Natural killer cell treated with Interleukin-12 subunit alpha and Interleukin-12 subunit beta and Interleukin-15 and Interleukin-18, amount 100 ng/mL, for 72 hours (primary cell): Measurements from ENCODE around the gene TOMM34. TPM values are rescaled to one million over a fixed set of nuclear protein-coding genes. Genes with fewer than 3 reads are reported as not detected.
A peak's percentile ranks its signal among the peaks of the same experiment; 100 is the strongest.

Experiments
- ATAC-seq, 2 donors: fragments of 150-1000 bp; cut with Tn5 transposase in 1 of 2; sonication (Bioruptor Pico), chemical (Tn5 transposase) in 1 of 2; 2 replicates each; pipeline ENCODE4 v1.10.0; 2021
- DNase-seq: peaks from one replicate; pipeline ENCODE4 v3.0.0; 2022; ENCODE audit warnings: low spot score
- H3K27ac Mint-ChIP-seq, 2 donors: 1 replicate in 1 of 2; 2 replicates in 1 of 2; pipeline ENCODE4 v1.8.0; 2022; ENCODE audit warnings: mixed read lengths in 2 of 2, mild to moderate bottlenecking in 1 of 2, moderate library complexity in 1 of 2
- H3K27me3 Mint-ChIP-seq, 2 donors: 1 replicate in 1 of 2; 2 replicates in 1 of 2; pipeline ENCODE4 v1.8.0; 2022; ENCODE audit warnings: mixed read lengths in 2 of 2
- H3K36me3 Mint-ChIP-seq: one replicate; pipeline ENCODE4 v1.8.0; 2022; ENCODE audit warnings: mixed read lengths
- H3K4me1 Mint-ChIP-seq, 2 donors: 1 replicate in 1 of 2; 2 replicates in 1 of 2; pipeline ENCODE4 v1.8.0; 2022; ENCODE audit warnings: low read depth in 2 of 2, mixed read lengths in 2 of 2, mild to moderate bottlenecking in 1 of 2
- H3K4me3 Mint-ChIP-seq: one replicate; pipeline ENCODE4 v1.8.0; 2022; ENCODE audit warnings: mixed read lengths
- H3K9me3 Mint-ChIP-seq: 2 replicates; pipeline ENCODE4 v1.8.0; 2022; ENCODE audit warnings: mixed read lengths
- total RNA-seq, 2 donors: library from RNA; stranded (reverse); gene quantifications; one replicate each; pipeline ENCODE4 v1.2.3, GENCODE V29; 2022

TOMM34 gene
- total RNA-seq, 2 donors from 2014 or later: 25.1 to 34.9 TPM

- Mint-ChIP-seq H3K36me3 (peaks cover 44% of the 10 kb centered on the region), H3K4me1 (peaks cover 62 to 73% of the 10 kb centered on the region in 2 donors), H3K27ac (peak overlapping the region; percentile 93 to 96), H3K27me3 (no peaks in the 10 kb centered on the region), H3K9me3 (no peaks in the 10 kb centered on the region), H3K4me3 (peak overlapping the region; percentile 94)
- ATAC-seq (no peak), DNase-seq (no peak)
Measured at GRCh38 chr20:44970243-44970757, 10.1 kb upstream of the TOMM34 start.

- H3K27ac Mint-ChIP-seq: peak overlapping the region; percentile 93 to 96
- DNase-seq (no peak), ATAC-seq (no peak)
- H3K27me3 Mint-ChIP-seq: no peaks in the 10 kb centered on the region
- no peaks in the 10 kb centered on the region for H3K9me3 Mint-ChIP-seq
- H3K36me3 Mint-ChIP-seq: peaks cover 36% of the 10 kb centered on the region
- peaks cover 57 to 71% of the 10 kb centered on the region in 2 donors for H3K4me1 Mint-ChIP-seq
- H3K4me3 Mint-ChIP-seq: peak overlapping the region; percentile 94
Measured at GRCh38 chr20:44969300-44969894, 9.2 kb upstream of the TOMM34 start.

GRCh38 chr20:44967207-44967807, 7.1 kb upstream of the TOMM34 start:
- Mint-ChIP-seq H3K9me3 (no peaks in the 10 kb centered on the region), H3K27me3 (no peaks in the 10 kb centered on the region), H3K4me1 (peaks cover 56 to 70% of the 10 kb centered on the region in 2 donors), H3K36me3 (peaks cover 20% of the 10 kb centered on the region), H3K4me3 (peak overlapping the region; percentile 94), H3K27ac (peak overlapping the region; percentile 93 to 96)
- DNase-seq (peak; percentile 62), ATAC-seq (peak in 1 of 2 donors; percentile 51)

- no peaks in the 10 kb centered on the region for H3K9me3 Mint-ChIP-seq
- peaks cover 20% of the 10 kb centered on the region for H3K36me3 Mint-ChIP-seq
Measured at GRCh38 chr20:44966030-44966961, 6.1 kb upstream of the TOMM34 start, which contains the start of gene STK4. STK4 (plus strand) TSS chr20:44966512; CDS start chr20:44966569, 57 bp downstream.

GRCh38 chr20:44965651-44966029, 5.4 kb upstream of the TOMM34 start:
- ATAC-seq: no peak
- H3K9me3 Mint-ChIP-seq: no peaks in the 10 kb centered on the region

More at GRCh38 chr20:44966030-44966961, 6.1 kb upstream of the TOMM34 start, which contains the start of gene STK4:
- peak within 1 kb of the TSS; percentile 94 for H3K4me3 Mint-ChIP-seq
- ATAC-seq (peak; percentile 93 to 96), DNase-seq (peak; percentile 96)
- peaks cover 61 to 75% of the 10 kb centered on the region in 2 donors for H3K4me1 Mint-ChIP-seq
- H3K27ac Mint-ChIP-seq: peak within 1 kb of the TSS; percentile 93 to 96
- H3K27me3 Mint-ChIP-seq: no peaks in the 10 kb centered on the region

GRCh38 chr20:44963325-44964215, 3.4 kb upstream of the TOMM34 start:
- Mint-ChIP-seq H3K36me3 (peaks cover 19% of the 10 kb centered on the region), H3K9me3 (no peaks in the 10 kb centered on the region), H3K4me3 (peak overlapping the region; percentile 30), H3K27ac (peak overlapping the region in 1 of 2 donors; percentile 53), H3K4me1 (peaks cover 52 to 67% of the 10 kb centered on the region in 2 donors), H3K27me3 (no peaks in the 10 kb centered on the region)
- no peak for DNase-seq
- ATAC-seq: no peak

More at GRCh38 chr20:44965651-44966029, 5.4 kb upstream of the TOMM34 start:
- Mint-ChIP-seq H3K36me3 (peaks cover 20% of the 10 kb centered on the region), H3K27me3 (no peaks in the 10 kb centered on the region), H3K4me1 (peaks cover 56 to 70% of the 10 kb centered on the region in 2 donors), H3K27ac (peak overlapping the region; percentile 93 to 96), H3K4me3 (peak overlapping the region; percentile 94)
- no peak for DNase-seq

- peaks cover 48 to 62% of the 10 kb centered on the region in 2 donors for H3K4me1 Mint-ChIP-seq
- no peaks in the 10 kb centered on the region for H3K9me3 Mint-ChIP-seq
- H3K27me3 Mint-ChIP-seq: no peaks in the 10 kb centered on the region
- peaks cover 16% of the 10 kb centered on the region for H3K36me3 Mint-ChIP-seq
- no peak overlapping the region for H3K4me3 Mint-ChIP-seq
- DNase-seq (no peak), ATAC-seq (no peak)
- H3K27ac Mint-ChIP-seq: peak overlapping the region; percentile 40 to 49
Measured at GRCh38 chr20:44962483-44962882, 2.3 kb upstream of the TOMM34 start.

GRCh38 chr20:44961870-44962267, 1.7 kb upstream of the TOMM34 start:
- DNase-seq (no peak), ATAC-seq (no peak)
- H3K36me3 Mint-ChIP-seq: peaks cover 10% of the 10 kb centered on the region
- peaks cover 46 to 57% of the 10 kb centered on the region in 2 donors for H3K4me1 Mint-ChIP-seq
- no peaks in the 10 kb centered on the region for H3K9me3 Mint-ChIP-seq
- H3K27me3 Mint-ChIP-seq: no peaks in the 10 kb centered on the region
- peak overlapping the region; percentile 8 for H3K4me3 Mint-ChIP-seq
- peak overlapping the region; percentile 40 to 49 for H3K27ac Mint-ChIP-seq

- DNase-seq (no peak), ATAC-seq (no peak)
- no peaks in the 10 kb centered on the region for H3K9me3 Mint-ChIP-seq
- peak overlapping the region; percentile 92 for H3K4me3 Mint-ChIP-seq
- peaks cover 9% of the 10 kb centered on the region for H3K36me3 Mint-ChIP-seq
- peak overlapping the region; percentile 63 to 88 for H3K27ac Mint-ChIP-seq
- H3K27me3 Mint-ChIP-seq: no peaks in the 10 kb centered on the region
- peaks cover 45 to 59% of the 10 kb centered on the region in 2 donors for H3K4me1 Mint-ChIP-seq
Measured at GRCh38 chr20:44961011-44961869, 1.0 kb upstream of the TOMM34 start.

- H3K4me3 Mint-ChIP-seq: peak overlapping the region; percentile 92
- ATAC-seq (peak; percentile 63 to 64), DNase-seq (peak; percentile 63)
- H3K4me1 Mint-ChIP-seq: peaks cover 42 to 49% of the 10 kb centered on the region in 2 donors
- H3K9me3 Mint-ChIP-seq: no peaks in the 10 kb centered on the region
- H3K27ac Mint-ChIP-seq: peak overlapping the region; percentile 63 to 88
- H3K36me3 Mint-ChIP-seq: peaks cover 20% of the 10 kb centered on the region
- H3K27me3 Mint-ChIP-seq: no peaks in the 10 kb centered on the region
Measured at GRCh38 chr20:44959638-44960102, 527 bp downstream of the TOMM34 start.

- no peak for DNase-seq
- H3K9me3 Mint-ChIP-seq: no peaks in the 10 kb centered on the region
- peaks cover 42 to 49% of the 10 kb centered on the region in 2 donors for H3K4me1 Mint-ChIP-seq
- peaks cover 24% of the 10 kb centered on the region for H3K36me3 Mint-ChIP-seq
- no peak for ATAC-seq
- H3K27me3 Mint-ChIP-seq: no peaks in the 10 kb centered on the region
- peak overlapping the region; percentile 63 to 88 for H3K27ac Mint-ChIP-seq
- peak overlapping the region; percentile 92 for H3K4me3 Mint-ChIP-seq
Measured at GRCh38 chr20:44959082-44959637, 1.0 kb downstream of the TOMM34 start.
